ENCODE results near the gene SPINK8. TPM values are rescaled to one million over a fixed set of nuclear protein-coding genes. Genes with fewer than 3 reads are reported as not detected.

Gene SPINK8
- total RNA-seq = not detected in 2 replicates

DNA sequence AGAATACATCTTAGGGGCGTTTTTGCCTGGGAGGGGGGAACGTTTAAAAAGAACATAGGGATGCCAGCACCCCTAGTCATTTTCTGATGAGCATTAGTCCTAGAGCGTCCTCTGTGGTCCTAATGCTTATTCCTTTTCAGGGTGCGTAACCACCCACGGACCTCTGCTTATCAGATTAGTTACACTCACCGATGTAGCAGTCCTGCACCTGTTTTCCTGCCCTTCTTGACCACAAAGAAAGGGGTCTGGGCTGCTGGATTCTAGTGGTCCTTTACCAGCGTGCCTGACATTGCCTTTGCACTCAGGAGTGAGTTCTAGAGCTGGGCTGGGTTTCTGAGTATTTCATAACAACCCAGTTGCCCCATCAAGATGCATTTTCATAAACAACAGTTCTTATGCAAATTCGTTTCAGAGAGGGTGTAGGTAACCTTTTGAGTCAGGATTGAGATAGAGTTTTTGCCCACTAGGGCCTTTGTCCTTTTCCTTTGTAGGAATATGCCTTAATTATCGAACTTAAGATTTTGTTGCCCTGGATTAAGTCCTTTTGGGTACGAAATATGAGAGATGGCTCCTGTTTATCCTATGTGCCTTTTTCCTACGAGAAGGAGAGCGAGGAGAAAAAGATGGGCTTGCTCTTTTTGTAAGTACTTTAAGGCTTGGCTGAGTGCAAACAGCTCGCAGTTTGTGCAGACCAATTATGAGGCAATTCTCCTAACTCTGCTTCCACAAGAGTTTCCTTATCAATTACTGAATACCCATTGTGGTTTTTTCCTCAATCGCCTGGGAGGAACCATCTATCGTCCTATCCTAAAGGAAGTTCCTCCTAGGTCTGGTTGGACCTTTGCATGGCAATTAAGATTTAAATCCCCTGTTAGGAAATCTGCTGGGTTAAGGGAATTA is at the start of gene SPINK8:
Gene SPINK8, minus strand, starts transcription at position 316 of the 900 bp plus-strand sequence. CDS start 5,320 bp downstream, outside the sequence.

DNA sequence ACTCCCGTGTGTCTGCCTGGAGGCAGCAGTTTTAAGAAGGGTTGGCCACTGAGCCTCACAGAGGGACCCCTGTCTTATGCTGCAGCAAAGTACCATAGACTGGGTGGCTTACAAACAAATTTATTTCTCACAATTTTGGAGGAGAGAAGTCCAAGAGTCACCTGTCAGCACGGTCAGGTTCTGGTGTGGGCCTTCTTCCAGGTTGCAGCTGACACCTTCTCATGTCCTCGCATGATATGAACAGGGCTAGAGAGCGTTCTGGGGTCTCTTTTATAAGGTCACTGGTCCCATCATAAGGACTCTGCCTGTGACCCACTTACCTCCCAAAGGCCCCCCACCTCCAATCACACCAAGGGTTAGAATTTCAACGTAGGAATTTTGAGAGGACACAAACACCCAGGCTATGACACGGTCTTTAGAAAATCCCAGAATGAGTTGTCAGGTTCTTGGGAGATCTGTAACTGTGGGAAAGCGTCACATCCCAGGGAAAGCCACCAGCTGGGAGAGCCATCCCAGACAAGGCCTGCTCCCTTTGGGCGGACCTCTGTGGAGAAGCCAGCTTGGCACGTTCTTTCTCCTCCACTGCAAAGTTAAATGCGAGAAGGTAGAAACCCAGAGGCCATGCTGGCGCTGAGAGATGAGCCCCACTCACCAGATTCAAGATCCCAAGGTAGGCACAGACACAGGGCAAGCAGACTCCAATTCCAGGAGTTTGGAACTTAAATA is 38.4 kb upstream of the SPINK8 start, which contains the start of gene FBXW12:
Gene FBXW12, plus strand, starts transcription at position 569 of the 726 bp plus-strand sequence. CDS start 549 bp downstream, outside the sequence.

DNA sequence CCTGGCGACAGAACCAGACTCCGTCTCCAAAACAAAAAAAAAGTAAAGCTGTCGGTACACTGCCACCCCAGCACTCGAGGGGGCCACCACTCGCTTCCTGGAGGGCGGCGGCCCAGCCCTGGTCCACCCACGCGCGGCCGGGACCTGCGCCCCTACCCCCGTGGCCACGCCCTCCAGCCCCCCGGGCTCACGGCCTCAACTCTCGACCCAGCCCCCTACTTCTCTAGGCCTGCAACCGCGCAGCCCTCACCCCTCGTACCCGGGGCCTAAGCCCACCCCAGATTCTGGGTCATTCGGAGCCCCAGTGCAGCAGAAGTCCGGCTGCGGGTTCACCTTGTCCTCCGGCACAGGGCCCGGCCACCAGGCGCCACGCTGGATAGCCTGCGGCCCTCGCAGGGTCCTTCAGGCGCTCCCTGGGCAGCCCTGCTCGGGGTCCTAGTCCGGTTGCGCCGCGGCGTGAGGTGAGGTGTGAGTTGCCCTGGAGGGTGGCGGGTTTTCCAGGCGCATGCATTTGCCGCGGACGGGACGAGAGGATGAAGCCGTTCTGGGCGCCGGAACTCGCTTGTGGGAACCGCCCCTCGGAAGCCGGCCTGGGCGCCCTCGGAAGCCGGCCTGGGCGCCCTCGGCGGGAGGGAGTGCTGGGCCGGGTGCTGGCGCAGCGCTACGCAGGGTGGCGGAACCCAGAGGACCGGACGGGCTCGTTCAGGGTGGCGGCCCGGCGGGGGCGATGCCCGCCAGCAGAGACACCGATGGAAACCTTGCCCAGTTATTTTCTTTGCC is 32.3 kb downstream of the SPINK8 start, which contains the start of gene NME6:
Gene NME6, minus strand, starts transcription at position 348 of the 780 bp plus-strand sequence.

Small RNAs within 50 kb of the gene (small RNA-seq; reads per million reads assigned to genes)
- not detected for gene MIR2115
- not detected for gene RF00019
- not detected for gene RN7SL321P

Other genes with a start within 250 kb of the SPINK8 start
- gene CDC25A, start 145.2 kb downstream of the SPINK8 start, total RNA-seq = 12.4 and 20.9 TPM in 2 replicates
- not detected in 2 replicates for gene CAMP, start 110.2 kb downstream of the SPINK8 start, total RNA-seq
- 7.8 and 9.0 TPM in 2 replicates for gene ZNF589, start 92.6 kb downstream of the SPINK8 start, total RNA-seq
- gene NME6, start 32.3 kb downstream of the SPINK8 start, total RNA-seq = 23.1 and 30.1 TPM in 2 replicates
- not detected in 2 replicates for gene FBXW12, start 38.6 kb upstream of the SPINK8 start, total RNA-seq
- 32.2 and 42.8 TPM in 2 replicates for gene PLXNB1, start 96.4 kb upstream of the SPINK8 start, total RNA-seq
- 11.8 and 13.3 TPM in 2 replicates for gene CCDC51, start 106.5 kb upstream of the SPINK8 start, total RNA-seq
- gene TMA7, start 106.6 kb upstream of the SPINK8 start, total RNA-seq = 200 and 203 TPM in 2 replicates
- gene ATRIP, start 113.1 kb upstream of the SPINK8 start, total RNA-seq = 8.2 and 11.4 TPM in 2 replicates
- 129 and 145 TPM in 2 replicates for gene SHISA5, start 170.5 kb upstream of the SPINK8 start, total RNA-seq
- 2.9 and 4.9 TPM in 2 replicates for gene PFKFB4, start 223.1 kb upstream of the SPINK8 start, total RNA-seq
- not detected in 2 replicates for gene UCN2, start 230.1 kb upstream of the SPINK8 start, total RNA-seq